GM12878 (cell line): ENCODE results near the gene TCF4. TPM values are rescaled to one million over a fixed set of nuclear protein-coding genes. Genes with fewer than 3 reads are reported as not detected.

Experiments
- ATAC-seq: fragments of 200-7000 bp; cut with Tn5 transposase; 3 replicates; pipeline ENCODE4 v1.9.1; 2020; ENCODE audit warnings: mild to moderate bottlenecking, moderate library complexity
- BruUV-seq: library from RNA; stranded (reverse); fragments of 400-500 nt; replicated peaks from 2 replicates; lab custom pipeline; 2021; lab: Mats Ljungman, UMichigan
- CTCF ChIA-PET: fragments of 300-600 bp; sonication (Branson Sonifier 250); formaldehyde crosslinking; extraction: SDS; loops from one replicate; lab custom pipeline; 2021; ENCODE audit warnings: inconsistent platforms; lab: Yijun Ruan, JAX
- POLR2A ChIA-PET: fragments of 350-600 bp; formaldehyde crosslinking; extraction: SDS; loops from one replicate; lab custom pipeline; 2021; ENCODE audit warnings: inconsistent platforms; lab: Charles Lee
- RAD21 ChIA-PET: fragments of 300-600 bp; sonication (Branson Sonifier 250); formaldehyde crosslinking; loops from one replicate; lab custom pipeline; 2023; ENCODE audit warnings: antibody characterized with exemption; ENCODE audit not compliant: unreplicated experiment; lab: Charles Lee
- SMC1A ChIA-PET: fragments of 300-600 bp; sonication (Branson Sonifier 250); formaldehyde crosslinking; loops from one replicate; lab custom pipeline; 2023; ENCODE audit not compliant: unreplicated experiment, uncharacterized antibody; lab: Charles Lee
- DNase-seq: peaks from one replicate; pipeline ENCODE4 v3.0.0-alpha.2; 2011; ENCODE audit warnings: low read depth, low spot score
- FAIRE-seq: peaks from 3 replicates; lab custom pipeline; 2011; peaks lifted over from hg19 to GRCh38; lab: Jason Lieb, UNC
- H2AFZ ChIP-seq: 2 replicates; pipeline ENCODE4 v1.6.0; 2011; ENCODE audit warnings: low read depth, low read length, control low read depth; ENCODE audit not compliant: control insufficient read depth
- H3K27ac ChIP-seq: 2 replicates; pipeline ENCODE4 v1.5.1; 2011; ENCODE audit warnings: control low read depth; ENCODE audit not compliant: control insufficient read depth, insufficient read depth
- H3K27me3 ChIP-seq, 2 experiments: replicated peaks in 1 of 2; 2 replicates each; pipeline versions ENCODE4 v1.6.0 to v1.6.1; 2011; ENCODE audit warnings: low read length in 1 of 2; ENCODE audit not compliant: control insufficient read depth in 2 of 2, insufficient read depth in 2 of 2
- H3K36me3 ChIP-seq, 2 experiments: 2 replicates each; pipeline ENCODE4 v1.5.1; 2011; ENCODE audit warnings: low read length in 1 of 2; ENCODE audit not compliant: control insufficient read depth in 2 of 2, insufficient read depth in 2 of 2
- H3K4me1 ChIP-seq: 2 replicates; pipeline ENCODE4 v1.6.1; 2011; ENCODE audit warnings: mild to moderate bottlenecking, low read length, moderate library complexity, mixed read lengths; ENCODE audit not compliant: control insufficient read depth, insufficient read depth
- H3K4me2 ChIP-seq: 2 replicates; pipeline ENCODE4 v1.6.0; 2011; ENCODE audit warnings: control low read depth; ENCODE audit not compliant: control insufficient read depth, insufficient read depth
- H3K4me3 ChIP-seq: fragments of 200-600 bp; sonication (generic); 2 replicates; pipeline ENCODE4 v1.5.1; 2016
- H3K79me2 ChIP-seq: 2 replicates; pipeline ENCODE4 v1.6.0; 2011; ENCODE audit warnings: low read length; ENCODE audit not compliant: control insufficient read depth, insufficient read depth
- H3K9ac ChIP-seq: 2 replicates; pipeline ENCODE4 v1.8.0; 2011; ENCODE audit warnings: low read length, control low read depth, mixed read lengths; ENCODE audit not compliant: control insufficient read depth, insufficient read depth
- H3K9me3 ChIP-seq: replicated peaks from 3 replicates; pipeline ENCODE4 v1.5.1; 2011; ENCODE audit warnings: mild to moderate bottlenecking, low read length; ENCODE audit not compliant: control insufficient read depth, insufficient read depth
- H4K20me1 ChIP-seq: 2 replicates; pipeline ENCODE4 v1.6.0; 2011; ENCODE audit not compliant: control insufficient read depth, insufficient read depth
- POU2F2 ChIP-seq: IDR thresholded peaks from 3 replicates; pipeline ENCODE4 v1.6.1; 2011; ENCODE audit warnings: low read depth, mild to moderate bottlenecking, low read length, borderline replicate concordance
- RCOR1 ChIP-seq: conservative IDR thresholded peaks from 2 replicates; pipeline ENCODE4 v1.6.1; 2012; ENCODE audit warnings: low read depth, low read length, improper control_type of control experiment
- SPI1 ChIP-seq: IDR thresholded peaks from 2 replicates; pipeline ENCODE4 v1.6.1; 2011; ENCODE audit warnings: low read depth, mild to moderate bottlenecking, low read length, moderate library complexity, borderline replicate concordance; ENCODE audit not compliant: insufficient read depth
- ZBTB11 ChIP-seq: fragments of 450-650 bp; formaldehyde crosslinking; IDR thresholded peaks from 2 replicates; pipeline ENCODE4 v1.5.0; 2022; ENCODE audit warnings: mild to moderate bottlenecking, missing genetic modification characterization
- WGBS: methylation state at CpG from one replicate; pipeline ENCODE4 v1.1.6; 2016; ENCODE audit warnings: low lambda C conversion rate; ENCODE audit not compliant: insufficient replicate concordance, insufficient coverage; ENCODE audit errors: missing lambda C conversion rate; 5-methylcytosine and 5-hydroxymethylcytosine counted together
- in situ Hi-C: fragments of 300-500 bp; cut with MboI; formaldehyde crosslinking; loops from 9 replicates; pipeline ENCODE4 v1.14.3; 2018; ENCODE audit warnings: mixed read lengths
- intact Hi-C: fragments of 100-400 bp; cut with micrococcal nuclease; formaldehyde crosslinking; loops from one replicate; pipeline ENCODE4 v1.14.2; 2022; ENCODE audit not compliant: unreplicated experiment
- polyA plus RNA-seq, 11 experiments: library from polyadenylated mRNA; depleted of rRNA in 4 of 11; unstranded in 6 of 11; stranded (reverse) in 5 of 11; fragments of >200 nt; fragmentation: Nextera tagmentation in 4 of 11; fragmentation: Illumina TruSeq in 1 of 11; extraction: Ambion mirVana in 4 of 11; extraction: Trizol in 1 of 11; gene quantifications; 1 replicate in 1 of 11; 2 replicates in 10 of 11; pipeline versions ENCODE4 v1.2.1 to v1.2.3, GENCODE V29; 2011 to 2016; ENCODE audit warnings: inconsistent platforms in 2 of 11, missing spikeins in 2 of 11, low read depth in 1 of 11
- total RNA-seq, 4 experiments: library from RNA; depleted of rRNA in 3 of 4; stranded (reverse); fragments of >200 nt in 3 of 4; fragmentation: Illumina TruSeq in 1 of 4; extraction: Trizol in 1 of 4; gene quantifications; 2 replicates each; pipeline versions ENCODE4 v1.2.1 to v1.2.3, GENCODE V29; 2013 to 2021

Gene TCF4
- total and polyA plus RNA-seq, 10 of the 15 experiments (the other 5 are each of a cell fraction or from before 2014, with no cell fraction given): 15.2 to 94.0 (median 31.5) TPM

DNA sequence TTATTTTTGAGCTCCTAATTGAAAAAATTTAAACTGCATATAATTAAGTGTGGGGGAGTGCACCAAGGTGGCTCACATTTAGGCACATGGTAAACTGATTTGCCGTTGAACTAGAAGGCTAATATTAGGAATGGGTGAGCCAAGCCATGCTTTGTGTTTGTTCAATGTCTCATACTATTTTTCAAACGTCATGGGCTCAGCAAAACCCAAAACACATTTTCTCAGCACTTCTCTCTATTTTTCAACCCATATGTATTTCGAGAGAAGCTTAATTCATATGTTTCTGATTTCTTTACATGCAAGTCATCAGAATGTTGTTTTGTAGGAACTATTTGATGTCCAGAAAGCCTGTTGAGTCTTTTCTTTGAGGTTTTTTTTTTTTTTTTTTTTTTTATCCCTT lies 291.2 kb downstream of the TCF4 start:
- no peak for FAIRE-seq
- H3K4me2 ChIP-seq: no peak overlapping the region
- H3K9me3 ChIP-seq: no peaks in the 10 kb centered on the region; the same call in 1 of the 3 replicates
- POLR2A ChIA-PET: interaction anchor here (1.3 kb wide), 2 partner anchors 9 to 11 kb away, joined by 4 read pairs; no protein-coding TSS in a partner anchor
- H3K27me3 ChIP-seq: no peaks in the 10 kb centered on the region
- H3K27ac ChIP-seq: no peak overlapping the region; the same call in 1 of the 2 replicates
- ATAC-seq: no peak
- CTCF ChIA-PET: interaction anchor here (0.8 to 1.5 kb wide), 3 partner anchors 12 to 36 kb away, joined by 4 to 5 read pairs (median 4); no protein-coding TSS in a partner anchor
- intact Hi-C loops: no loop called here
- no peaks in the 10 kb centered on the region; the same call in 1 of the 2 replicates for H4K20me1 ChIP-seq
- in situ Hi-C loops: no loop called here
- no peak overlapping the region for H3K9ac ChIP-seq
- SMC1A ChIA-PET: interaction anchor here (1.1 to 4.9 kb wide), 6 partner anchors 10 to 29 kb away, joined by 3 to 54 read pairs (median 18); no protein-coding TSS in a partner anchor
- no TSS peak for BruUV-seq
- TF ChIP-seq POU2F2 (no peak), RCOR1 (no peak), SPI1 (no peak), ZBTB11 (CRISPR knock-in tag) (no peak)
- TF ChIP-seq, all 136 proteins: peak for 0
- no peak overlapping the region for H2AFZ ChIP-seq
- 26% methylated on average over 3 of the region's 3 CpGs for WGBS
- DNase-seq: no peak
- H3K36me3 ChIP-seq: peaks cover 4 to 15% of the 10 kb centered on the region in 2 experiments
- peaks cover 22% of the 10 kb centered on the region for H3K4me1 ChIP-seq
- H3K4me3 ChIP-seq: no peak overlapping the region
- peaks cover 84% of the 10 kb centered on the region for H3K79me2 ChIP-seq
- RAD21 ChIA-PET: interaction anchor here (0.6 to 4.0 kb wide), 6 partner anchors 10 to 62 kb away, joined by 3 to 20 read pairs (median 3); no protein-coding TSS in a partner anchor
